Body of pancreas (tissue), 4 donors: Measurements from ENCODE around the gene DHCR7. TPM values are rescaled to one million over a fixed set of nuclear protein-coding genes. Genes with fewer than 3 reads are reported as not detected.

ENCODE experiments used
- ATAC-seq: fragments of 150-250 bp; one replicate; pipeline ENCODE4 v1.9.1; 2016
- DNase-seq, 4 donors: peaks; one replicate each; pipeline ENCODE4 v3.0.0-alpha.2; 2019
- H3K27ac ChIP-seq, 4 donors: fragments of 200-600 bp; sonication (generic); 1 replicate in 3 of 4; 2 replicates in 1 of 4; pipeline versions ENCODE4 v1.5.1 to v1.6.1; 2016 to 2019; ENCODE audit warnings: mild to moderate bottlenecking in 1 of 4, mixed read lengths in 1 of 4, moderate library complexity in 1 of 4
- H3K27me3 ChIP-seq, 2 donors: fragments of 200-600 bp; sonication (generic); one replicate each; pipeline ENCODE4 v1.6.0; 2016; ENCODE audit warnings: mild to moderate bottlenecking in 1 of 2
- H3K36me3 ChIP-seq, 2 donors: fragments of 200-600 bp; sonication (generic); replicated peaks in 1 of 2; 2 replicates each; pipeline ENCODE4 v1.5.1; 2016; ENCODE audit warnings: low read depth in 2 of 2; ENCODE audit not compliant: insufficient read depth in 1 of 2
- H3K4me1 ChIP-seq: fragments of 200-600 bp; sonication (generic); one replicate; pipeline ENCODE4 v1.6.0; 2016
- H3K4me3 ChIP-seq, 2 donors: fragments of 200-600 bp; sonication (generic); 1 replicate in 1 of 2; 2 replicates in 1 of 2; pipeline ENCODE4 v1.5.1; 2016 to 2019
- H3K9me3 ChIP-seq, 3 donors: fragments of 200-600 bp; sonication (generic); 1 replicate in 2 of 3; 2 replicates in 1 of 3; pipeline ENCODE4 v1.5.1; 2016
- CTCF ChIP-seq, 7 experiments: fragments of 450-650 bp in 4 of 7; fragments of 200-600 bp in 3 of 7; sonication (generic) in 3 of 7; IDR thresholded peaks; one replicate each; pipeline ENCODE4 v1.5.1; 2016 to 2019; ENCODE audit warnings: antibody characterized with exemption in 7 of 7
- POLR2A ChIP-seq, 3 donors: fragments of 450-650 bp; IDR thresholded peaks; one replicate each; pipeline ENCODE4 v1.6.1; 2016; ENCODE audit warnings: antibody characterized with exemption in 3 of 3, mild to moderate bottlenecking in 2 of 3
- WGBS, 2 donors: methylation state at CpG; one replicate each; pipeline ENCODE4 v1.1.5; 2017; 5-methylcytosine and 5-hydroxymethylcytosine counted together
- intact Hi-C: fragments of 100-400 bp; cut with DNase I; formaldehyde crosslinking; loops from one replicate; pipeline ENCODE4 v1.15.1; 2023
- total RNA-seq, 2 donors: library from RNA; depleted of rRNA; stranded (reverse); fragments of >200 nt; gene quantifications; one replicate each; pipeline ENCODE4 v1.1.0, GENCODE V29; 2016

DHCR7 gene
- total RNA-seq, 2 donors from 2014 or later: 15.8 to 16.2 TPM

DNA sequence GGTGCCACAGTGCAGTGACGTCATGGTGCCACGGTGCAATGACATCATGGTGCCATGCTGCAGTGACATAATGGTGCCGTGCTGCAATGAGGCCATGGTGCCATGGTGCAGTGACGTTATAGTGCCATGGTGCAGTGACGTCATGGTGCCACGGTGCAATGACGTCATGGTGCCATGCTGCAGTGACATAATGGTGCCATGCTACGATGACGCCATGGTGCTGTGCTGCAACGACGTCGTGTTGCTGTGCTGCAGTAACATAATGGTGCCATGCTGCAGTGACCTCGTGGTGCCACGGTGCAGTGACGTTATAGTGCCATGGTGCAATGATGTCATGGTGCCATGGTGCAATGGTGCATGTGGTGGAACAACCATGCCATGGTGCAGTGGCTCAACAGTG lies 45.3 kb downstream of the DHCR7 start:
- no peaks in the 10 kb centered on the region for H3K9me3 ChIP-seq
- no peak overlapping the region for H3K4me3 ChIP-seq
- H3K4me1 ChIP-seq: no peaks in the 10 kb centered on the region
- TF ChIP-seq CTCF (IDR thresholded peaks at IDR 0.05) (no peak), POLR2A (IDR thresholded peaks at IDR 0.05) (no peak)
- H3K36me3 ChIP-seq: no peaks in the 10 kb centered on the region
- H3K27ac ChIP-seq: no peak overlapping the region
- H3K27me3 ChIP-seq: no peaks in the 10 kb centered on the region
- no peak for ATAC-seq
- WGBS, 2 donors: 71 to 83% methylated on average over 15 of the region's 15 CpGs
- intact Hi-C loops: no loop called here
- DNase-seq: no peak

GRCh38 chr11:71400216-71400615 lies 48.0 kb downstream of the DHCR7 start:
- intact Hi-C loops: no loop called here
- Histone ChIP-seq H3K4me3 (no peak overlapping the region), H3K36me3 (no peaks in the 10 kb centered on the region), H3K4me1 (no peaks in the 10 kb centered on the region), H3K9me3 (no peaks in the 10 kb centered on the region), H3K27ac (no peak overlapping the region), H3K27me3 (no peaks in the 10 kb centered on the region)
- DNase-seq (no peak), ATAC-seq (no peak)
- WGBS, 2 donors: 60 to 88% methylated on average over 1 to 9 of the region's 9 CpGs
- TF ChIP-seq POLR2A (IDR thresholded peaks at IDR 0.05): no peak
- no peak for TF ChIP-seq CTCF (IDR thresholded peaks at IDR 0.05)

- H3K27ac ChIP-seq: no peak overlapping the region
- no peak overlapping the region for H3K4me3 ChIP-seq
- no peaks in the 10 kb centered on the region for H3K27me3 ChIP-seq
- no peaks in the 10 kb centered on the region for H3K4me1 ChIP-seq
- intact Hi-C loops: no loop called here
- no peak for DNase-seq
- TF ChIP-seq CTCF (IDR thresholded peaks at IDR 0.05): no peak
- TF ChIP-seq POLR2A (IDR thresholded peaks at IDR 0.05): no peak
- no peaks in the 10 kb centered on the region for H3K9me3 ChIP-seq
- 89 to 94% methylated on average over 7 of the region's 7 CpGs for WGBS, 2 donors
- no peak for ATAC-seq
- no peaks in the 10 kb centered on the region for H3K36me3 ChIP-seq
Measured at GRCh38 chr11:71399341-71399740, 48.9 kb downstream of the DHCR7 start.

DNA sequence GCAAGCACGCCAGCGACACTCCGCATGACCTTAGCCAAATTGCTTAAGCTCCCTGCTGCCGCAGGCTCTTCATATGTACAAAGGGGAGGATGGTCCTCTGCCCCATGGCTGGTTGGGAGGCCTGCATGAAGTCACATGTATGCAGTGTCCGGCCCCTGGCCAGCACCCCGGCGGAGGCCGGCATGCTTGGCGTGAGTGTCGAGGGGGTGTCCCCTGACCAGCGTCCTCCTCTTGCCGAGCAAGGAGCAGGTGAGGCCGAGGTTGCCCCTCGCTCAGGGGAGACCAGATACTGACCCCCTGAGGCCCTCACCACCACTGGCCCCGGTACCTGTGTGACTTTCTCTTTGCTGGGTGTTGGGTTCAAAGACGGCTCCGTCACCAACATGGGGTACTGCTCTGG lies 50.2 kb downstream of the DHCR7 start:
- H3K27me3 ChIP-seq: peaks cover 0 to 7% of the 10 kb centered on the region in 2 donors
- no peaks in the 10 kb centered on the region for H3K36me3 ChIP-seq
- H3K4me1 ChIP-seq: no peaks in the 10 kb centered on the region
- WGBS, 2 donors: 88 to 92% methylated on average over 9 to 17 of the region's 17 CpGs
- no peaks in the 10 kb centered on the region for H3K9me3 ChIP-seq
- intact Hi-C loops: no loop called here
- ATAC-seq: no peak
- no peak overlapping the region for H3K27ac ChIP-seq
- no peak for TF ChIP-seq POLR2A (IDR thresholded peaks at IDR 0.05)
- no peak for TF ChIP-seq CTCF (IDR thresholded peaks at IDR 0.05)
- DNase-seq: no peak
- H3K4me3 ChIP-seq: no peak overlapping the region

DNA sequence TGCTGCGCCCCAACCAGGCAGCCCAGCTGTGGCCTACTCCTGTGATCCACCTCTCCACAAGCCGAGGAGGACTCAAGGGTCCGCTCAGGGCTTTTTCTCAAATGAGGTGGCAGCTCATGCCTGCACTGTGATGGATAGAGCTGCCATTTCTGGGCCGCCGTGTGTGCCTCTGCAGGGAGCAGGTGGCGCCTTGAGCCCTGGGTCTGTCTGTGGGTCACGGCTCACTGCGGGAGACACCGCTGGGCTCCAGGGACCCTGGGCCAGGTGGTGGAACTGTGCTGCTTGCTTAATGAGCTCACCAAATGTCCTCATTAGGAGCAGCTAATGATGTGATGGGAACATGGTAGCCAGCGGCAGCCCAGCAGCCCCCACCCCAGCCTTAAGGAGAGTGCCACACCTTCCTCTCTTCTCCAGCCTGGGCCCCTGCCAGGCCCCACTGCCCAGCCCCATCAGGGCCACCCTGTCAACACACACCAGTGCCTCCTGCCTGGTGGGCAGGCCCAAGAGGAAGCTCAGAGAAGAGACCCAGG lies 50.8 kb downstream of the DHCR7 start:
- intact Hi-C loops: no loop called here
- ATAC-seq (no peak), DNase-seq (no peak)
- Histone ChIP-seq H3K9me3 (no peaks in the 10 kb centered on the region), H3K36me3 (no peaks in the 10 kb centered on the region), H3K27me3 (peaks cover 0 to 7% of the 10 kb centered on the region in 2 donors), H3K4me3 (no peak overlapping the region), H3K27ac (no peak overlapping the region), H3K4me1 (no peaks in the 10 kb centered on the region)
- no peak for TF ChIP-seq CTCF (IDR thresholded peaks at IDR 0.05)
- TF ChIP-seq POLR2A (IDR thresholded peaks at IDR 0.05): no peak
- 81 to 93% methylated on average over 3 to 10 of the region's 10 CpGs for WGBS, 2 donors
